A549 (cell line): ENCODE data around the gene CD63.
A peak's percentile ranks its signal among the peaks of the same experiment; 100 is the strongest.

Experiments
- EP300 ChIP-seq, 2 experiments: fragments of >200 bp; sonication (Bioruptor Twin); formaldehyde crosslinking; IDR thresholded peaks; 2 replicates in 1 of 2; 3 replicates in 1 of 2; pipeline ENCODE4 v1.6.1; 2016 to 2017
- MYC ChIP-seq: IDR thresholded peaks from 2 replicates; pipeline ENCODE4 v1.6.1; 2012; ENCODE audit warnings: mild to moderate bottlenecking, inconsistent platforms, low read length, improper control_type of control experiment, borderline replicate concordance
- NR3C1 ChIP-seq: fragments of >200 bp; sonication (Bioruptor Twin); formaldehyde crosslinking; IDR thresholded peaks from 3 replicates; pipeline ENCODE4 v1.6.1; 2017
- POLR2A ChIP-seq: IDR thresholded peaks from 2 replicates; pipeline ENCODE4 v1.6.1; 2012; ENCODE audit warnings: mild to moderate bottlenecking, low read length
- SMC3 ChIP-seq: fragments of >200 bp; sonication (Bioruptor Twin); formaldehyde crosslinking; IDR thresholded peaks from 3 replicates; pipeline ENCODE4 v1.6.1; 2018; ENCODE audit warnings: inconsistent platforms
- TF ChIP-seq, protein P1 (sequence below): fragments of >200 bp; sonication (Bioruptor Twin); formaldehyde crosslinking; IDR thresholded peaks from 3 replicates; pipeline ENCODE4 v1.5.1; 2016

DNA sequence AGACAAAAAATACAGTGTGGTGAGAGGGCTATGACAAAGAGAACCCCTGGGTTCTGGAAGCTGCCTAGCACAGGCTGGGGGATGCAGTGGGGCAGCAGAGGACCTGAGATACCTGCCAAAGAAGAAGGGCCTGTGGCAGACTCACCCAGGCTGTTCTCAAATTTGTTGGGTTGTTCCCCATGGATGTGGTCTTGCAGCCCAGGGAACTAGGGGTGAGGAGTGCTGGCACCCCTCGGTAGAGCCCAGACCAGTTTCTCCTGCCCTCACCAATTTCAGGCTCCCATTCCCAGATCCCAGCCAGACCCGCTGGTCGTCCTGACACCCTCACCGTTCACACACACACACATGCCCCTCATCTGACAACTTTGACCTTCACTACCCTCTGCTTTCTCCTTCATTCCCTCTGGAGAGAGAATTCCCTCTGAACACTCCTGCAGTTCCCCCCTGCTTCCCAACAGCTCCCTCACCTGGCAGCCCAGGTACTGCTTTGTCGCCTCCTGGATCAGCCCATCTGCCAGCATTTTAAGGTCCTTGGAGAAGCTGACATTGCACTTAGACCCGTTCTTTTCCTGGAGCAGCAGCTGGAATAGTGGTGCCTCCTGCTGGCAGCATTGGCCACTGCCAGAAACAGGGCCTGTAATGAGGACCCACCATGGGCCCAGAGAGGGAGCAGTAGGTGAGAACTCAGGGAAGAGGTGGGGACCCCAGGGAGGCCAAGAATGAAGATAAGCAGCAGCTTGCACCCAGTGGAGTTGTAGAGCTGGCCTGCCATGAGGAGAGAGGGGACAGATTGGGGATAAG lies 8.2 kb upstream of the CD63 start:
- TF ChIP-seq, protein P1, sequence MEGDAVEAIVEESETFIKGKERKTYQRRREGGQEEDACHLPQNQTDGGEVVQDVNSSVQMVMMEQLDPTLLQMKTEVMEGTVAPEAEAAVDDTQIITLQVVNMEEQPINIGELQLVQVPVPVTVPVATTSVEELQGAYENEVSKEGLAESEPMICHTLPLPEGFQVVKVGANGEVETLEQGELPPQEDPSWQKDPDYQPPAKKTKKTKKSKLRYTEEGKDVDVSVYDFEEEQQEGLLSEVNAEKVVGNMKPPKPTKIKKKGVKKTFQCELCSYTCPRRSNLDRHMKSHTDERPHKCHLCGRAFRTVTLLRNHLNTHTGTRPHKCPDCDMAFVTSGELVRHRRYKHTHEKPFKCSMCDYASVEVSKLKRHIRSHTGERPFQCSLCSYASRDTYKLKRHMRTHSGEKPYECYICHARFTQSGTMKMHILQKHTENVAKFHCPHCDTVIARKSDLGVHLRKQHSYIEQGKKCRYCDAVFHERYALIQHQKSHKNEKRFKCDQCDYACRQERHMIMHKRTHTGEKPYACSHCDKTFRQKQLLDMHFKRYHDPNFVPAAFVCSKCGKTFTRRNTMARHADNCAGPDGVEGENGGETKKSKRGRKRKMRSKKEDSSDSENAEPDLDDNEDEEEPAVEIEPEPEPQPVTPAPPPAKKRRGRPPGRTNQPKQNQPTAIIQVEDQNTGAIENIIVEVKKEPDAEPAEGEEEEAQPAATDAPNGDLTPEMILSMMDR: peak; percentile 70
- no peak for TF ChIP-seq EP300 (IDR thresholded peaks at IDR 0.05)
- no peak for TF ChIP-seq NR3C1
- TF ChIP-seq POLR2A: no peak
- TF ChIP-seq MYC: no peak
- TF ChIP-seq SMC3: peak; percentile 73
